C4-2B (cell line): ENCODE results near the gene TSPAN14.

Source experiments
- ZFX ChIP-seq: fragments of 450-650 bp; IDR thresholded peaks from 2 replicates; pipeline ENCODE4 v1.6.1; 2017
- TF ChIP-seq, protein P1 (sequence below): fragments of 450-650 bp; conservative IDR thresholded peaks from 2 replicates; pipeline ENCODE4 v1.5.1; 2017; ENCODE audit warnings: mild to moderate bottlenecking

GRCh38 chr10:80567292-80567691, 113.2 kb downstream of the TSPAN14 start:
- TF ChIP-seq, protein P1, sequence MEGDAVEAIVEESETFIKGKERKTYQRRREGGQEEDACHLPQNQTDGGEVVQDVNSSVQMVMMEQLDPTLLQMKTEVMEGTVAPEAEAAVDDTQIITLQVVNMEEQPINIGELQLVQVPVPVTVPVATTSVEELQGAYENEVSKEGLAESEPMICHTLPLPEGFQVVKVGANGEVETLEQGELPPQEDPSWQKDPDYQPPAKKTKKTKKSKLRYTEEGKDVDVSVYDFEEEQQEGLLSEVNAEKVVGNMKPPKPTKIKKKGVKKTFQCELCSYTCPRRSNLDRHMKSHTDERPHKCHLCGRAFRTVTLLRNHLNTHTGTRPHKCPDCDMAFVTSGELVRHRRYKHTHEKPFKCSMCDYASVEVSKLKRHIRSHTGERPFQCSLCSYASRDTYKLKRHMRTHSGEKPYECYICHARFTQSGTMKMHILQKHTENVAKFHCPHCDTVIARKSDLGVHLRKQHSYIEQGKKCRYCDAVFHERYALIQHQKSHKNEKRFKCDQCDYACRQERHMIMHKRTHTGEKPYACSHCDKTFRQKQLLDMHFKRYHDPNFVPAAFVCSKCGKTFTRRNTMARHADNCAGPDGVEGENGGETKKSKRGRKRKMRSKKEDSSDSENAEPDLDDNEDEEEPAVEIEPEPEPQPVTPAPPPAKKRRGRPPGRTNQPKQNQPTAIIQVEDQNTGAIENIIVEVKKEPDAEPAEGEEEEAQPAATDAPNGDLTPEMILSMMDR = peak; percentile 11; the same call in 1 of the 2 replicates
- no peak for TF ChIP-seq ZFX
